Measurements from ENCODE around the gene SCYL1. TPM values are rescaled to one million over a fixed set of nuclear protein-coding genes. Genes with fewer than 3 reads are reported as not detected.

SCYL1 gene
- polyA plus RNA-seq, 4 donors: 46.7 to 76.9 (median 61.0) TPM

DNA sequence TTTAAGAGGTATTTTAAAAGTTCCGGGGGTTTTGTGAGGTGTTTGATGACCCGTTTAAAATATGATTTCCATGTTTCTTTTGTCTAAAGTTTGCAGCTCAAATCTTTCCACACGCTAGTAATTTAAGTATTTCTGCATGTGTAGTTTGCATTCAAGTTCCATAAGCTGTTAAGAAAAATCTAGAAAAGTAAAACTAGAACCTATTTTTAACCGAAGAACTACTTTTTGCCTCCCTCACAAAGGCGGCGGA lies 26.2 kb upstream of the SCYL1 start:
- no peak for FAIRE-seq
- H3K9me3 ChIP-seq (ENCODE audit: control insufficient read depth in 2 of 2, insufficient read depth in 1 of 2, low read depth in 1 of 2, low read length in 1 of 2): no peaks in the 10 kb centered on the region
- H3K27ac ChIP-seq (ENCODE audit: low read depth in 1 of 3, low read length in 2 of 3): peak overlapping the region; percentile 95 to 99 (median 99)
- peaks cover 6 to 12% (median 10%) of the 10 kb centered on the region in 3 donors for H3K36me3 ChIP-seq (ENCODE audit: control insufficient read depth in 3 of 3, insufficient read depth in 2 of 3, low read depth in 1 of 3, low read length in 3 of 3)
- DNase-seq: no peak
- H3K27me3 ChIP-seq (ENCODE audit: control insufficient read depth in 3 of 3, insufficient read depth in 3 of 3, low read length in 3 of 3): no peaks in the 10 kb centered on the region
- peak overlapping the region in 2 of 3 donors; percentile 83 to 84 for H3K4me3 ChIP-seq (ENCODE audit: low read depth in 1 of 3, low read length in 3 of 3)
- H3K4me1 ChIP-seq (ENCODE audit: control insufficient read depth in 3 of 3, insufficient read depth in 2 of 3, low read depth in 1 of 3, low read length in 2 of 3): peaks cover 0 to 22% (median 7%) of the 10 kb centered on the region in 3 donors
- 0 to 1% (median 1%) methylated on average over 6 of the region's 6 CpGs for WGBS, 3 donors

GRCh38 chr11:65498977-65499712 lies 25.7 kb upstream of the SCYL1 start, which contains the start of gene MALAT1:
Gene MALAT1 (plus strand): TSS chr11:65499045.
- WGBS, 3 donors: 0 to 1% (median 0%) methylated on average over 24 of the region's 24 CpGs
- Histone ChIP-seq H3K36me3 (ENCODE audit: control insufficient read depth in 3 of 3, insufficient read depth in 2 of 3, low read depth in 1 of 3, low read length in 3 of 3) (peaks cover 6 to 13% (median 12%) of the 10 kb centered on the region in 3 donors), H3K27ac (ENCODE audit: low read depth in 1 of 3, low read length in 2 of 3) (peak within 1 kb of the TSS; percentile 95 to 99 (median 99)), H3K27me3 (ENCODE audit: control insufficient read depth in 3 of 3, insufficient read depth in 3 of 3, low read length in 3 of 3) (no peaks in the 10 kb centered on the region), H3K4me3 (ENCODE audit: low read depth in 1 of 3, low read length in 3 of 3) (peak within 1 kb of the TSS; percentile 83 to 88 (median 84)), H3K9me3 (ENCODE audit: control insufficient read depth in 2 of 2, insufficient read depth in 1 of 2, low read depth in 1 of 2, low read length in 1 of 2) (no peaks in the 10 kb centered on the region), H3K4me1 (ENCODE audit: control insufficient read depth in 3 of 3, insufficient read depth in 2 of 3, low read depth in 1 of 3, low read length in 2 of 3) (peaks cover 0 to 18% (median 7%) of the 10 kb centered on the region in 3 donors)
- FAIRE-seq (no peak), DNase-seq (peak; percentile 91 to 97)

GRCh38 chr11:65499713-65500386 lies 25.0 kb upstream of the SCYL1 start:
- no peaks in the 10 kb centered on the region for H3K27me3 ChIP-seq (ENCODE audit: control insufficient read depth in 3 of 3, insufficient read depth in 3 of 3, low read length in 3 of 3)
- FAIRE-seq (no peak), DNase-seq (no peak)

GRCh38 chr11:65500387-65501185 lies 24.3 kb upstream of the SCYL1 start:
- Histone ChIP-seq H3K36me3 (ENCODE audit: control insufficient read depth in 3 of 3, insufficient read depth in 2 of 3, low read depth in 1 of 3, low read length in 3 of 3) (peaks cover 16 to 25% (median 24%) of the 10 kb centered on the region in 3 donors), H3K9me3 (ENCODE audit: control insufficient read depth in 2 of 2, insufficient read depth in 1 of 2, low read depth in 1 of 2, low read length in 1 of 2) (no peaks in the 10 kb centered on the region), H3K27ac (ENCODE audit: low read depth in 1 of 3, low read length in 2 of 3) (peak overlapping the region; percentile 95 to 99 (median 96)), H3K4me3 (ENCODE audit: low read depth in 1 of 3, low read length in 3 of 3) (peak overlapping the region; percentile 61 to 83 (median 73)), H3K27me3 (ENCODE audit: control insufficient read depth in 3 of 3, insufficient read depth in 3 of 3, low read length in 3 of 3) (no peaks in the 10 kb centered on the region), H3K4me1 (ENCODE audit: control insufficient read depth in 3 of 3, insufficient read depth in 2 of 3, low read depth in 1 of 3, low read length in 2 of 3) (peaks cover 4 to 20% (median 7%) of the 10 kb centered on the region in 3 donors)
- no peak for FAIRE-seq
- DNase-seq: peak; percentile 63 to 67
- 0% methylated on average over 20 of the region's 20 CpGs for WGBS, 3 donors

More at GRCh38 chr11:65499713-65500386, 25.0 kb upstream of the SCYL1 start:
- H3K9me3 ChIP-seq (ENCODE audit: control insufficient read depth in 2 of 2, insufficient read depth in 1 of 2, low read depth in 1 of 2, low read length in 1 of 2): no peaks in the 10 kb centered on the region
- H3K36me3 ChIP-seq (ENCODE audit: control insufficient read depth in 3 of 3, insufficient read depth in 2 of 3, low read depth in 1 of 3, low read length in 3 of 3): peaks cover 9 to 19% (median 18%) of the 10 kb centered on the region in 3 donors
- H3K27ac ChIP-seq (ENCODE audit: low read depth in 1 of 3, low read length in 2 of 3): peak overlapping the region; percentile 95 to 99 (median 96)
- 0 to 1% (median 0%) methylated on average over 3 of the region's 3 CpGs for WGBS, 3 donors
- peaks cover 0 to 13% (median 7%) of the 10 kb centered on the region in 3 donors for H3K4me1 ChIP-seq (ENCODE audit: control insufficient read depth in 3 of 3, insufficient read depth in 2 of 3, low read depth in 1 of 3, low read length in 2 of 3)
- peak overlapping the region; percentile 61 to 83 (median 73) for H3K4me3 ChIP-seq (ENCODE audit: low read depth in 1 of 3, low read length in 3 of 3)

DNA sequence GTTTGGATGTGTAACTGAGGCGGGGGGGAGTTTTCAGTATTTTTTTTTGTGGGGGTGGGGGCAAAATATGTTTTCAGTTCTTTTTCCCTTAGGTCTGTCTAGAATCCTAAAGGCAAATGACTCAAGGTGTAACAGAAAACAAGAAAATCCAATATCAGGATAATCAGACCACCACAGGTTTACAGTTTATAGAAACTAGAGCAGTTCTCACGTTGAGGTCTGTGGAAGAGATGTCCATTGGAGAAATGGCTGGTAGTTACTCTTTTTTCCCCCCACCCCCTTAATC lies 23.8 kb upstream of the SCYL1 start:
- WGBS, 3 donors: 0% methylated on average over 2 of the region's 2 CpGs
- H3K36me3 ChIP-seq (ENCODE audit: control insufficient read depth in 3 of 3, insufficient read depth in 2 of 3, low read depth in 1 of 3, low read length in 3 of 3): peaks cover 19 to 30% (median 25%) of the 10 kb centered on the region in 3 donors
- DNase-seq (no peak), FAIRE-seq (no peak)
- H3K27me3 ChIP-seq (ENCODE audit: control insufficient read depth in 3 of 3, insufficient read depth in 3 of 3, low read length in 3 of 3): no peaks in the 10 kb centered on the region
- H3K4me3 ChIP-seq (ENCODE audit: low read depth in 1 of 3, low read length in 3 of 3): peak overlapping the region; percentile 61 to 83 (median 73)
- H3K27ac ChIP-seq (ENCODE audit: low read depth in 1 of 3, low read length in 2 of 3): peak overlapping the region; percentile 95 to 99 (median 96)
- peaks cover 4 to 23% (median 6%) of the 10 kb centered on the region in 3 donors for H3K4me1 ChIP-seq (ENCODE audit: control insufficient read depth in 3 of 3, insufficient read depth in 2 of 3, low read depth in 1 of 3, low read length in 2 of 3)
- H3K9me3 ChIP-seq (ENCODE audit: control insufficient read depth in 2 of 2, insufficient read depth in 1 of 2, low read depth in 1 of 2, low read length in 1 of 2): no peaks in the 10 kb centered on the region

DNA sequence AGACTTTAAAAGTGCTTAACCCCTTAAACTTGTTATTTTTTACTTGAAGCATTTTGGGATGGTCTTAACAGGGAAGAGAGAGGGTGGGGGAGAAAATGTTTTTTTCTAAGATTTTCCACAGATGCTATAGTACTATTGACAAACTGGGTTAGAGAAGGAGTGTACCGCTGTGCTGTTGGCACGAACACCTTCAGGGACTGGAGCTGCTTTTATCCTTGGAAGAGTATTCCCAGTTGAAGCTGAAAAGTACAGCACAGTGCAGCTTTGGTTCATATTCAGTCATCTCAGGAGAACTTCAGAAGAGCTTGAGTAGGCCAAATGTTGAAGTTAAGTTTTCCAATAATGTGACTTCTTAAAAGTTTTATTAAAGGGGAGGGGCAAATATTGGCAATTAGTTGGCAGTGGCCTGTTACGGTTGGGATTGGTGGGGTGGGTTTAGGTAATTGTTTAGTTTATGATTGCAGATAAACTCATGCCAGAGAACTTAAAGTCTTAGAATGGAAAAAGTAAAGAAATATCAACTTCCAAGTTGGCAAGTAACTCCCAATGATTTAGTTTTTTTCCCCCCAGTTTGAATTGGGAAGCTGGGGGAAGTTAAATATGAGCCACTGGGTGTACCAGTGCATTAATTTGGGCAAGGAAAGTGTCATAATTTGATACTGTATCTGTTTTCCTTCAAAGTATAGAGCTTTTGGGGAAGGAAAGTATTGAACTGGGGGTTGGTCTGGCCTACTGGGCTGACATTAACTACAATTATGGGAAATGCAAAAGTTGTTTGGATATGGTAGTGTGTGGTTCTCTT lies 23.2 kb upstream of the SCYL1 start:
- no peaks in the 10 kb centered on the region for H3K9me3 ChIP-seq (ENCODE audit: control insufficient read depth in 2 of 2, insufficient read depth in 1 of 2, low read depth in 1 of 2, low read length in 1 of 2)
- H3K27me3 ChIP-seq (ENCODE audit: control insufficient read depth in 3 of 3, insufficient read depth in 3 of 3, low read length in 3 of 3): no peaks in the 10 kb centered on the region
- 0 to 1% (median 0%) methylated on average over 3 of the region's 3 CpGs for WGBS, 3 donors
- DNase-seq: peak; percentile 50 to 57
- peak overlapping the region; percentile 61 to 83 (median 73) for H3K4me3 ChIP-seq (ENCODE audit: low read depth in 1 of 3, low read length in 3 of 3)
- peaks cover under 1 to 23% (median 4%) of the 10 kb centered on the region in 3 donors for H3K4me1 ChIP-seq (ENCODE audit: control insufficient read depth in 3 of 3, insufficient read depth in 2 of 3, low read depth in 1 of 3, low read length in 2 of 3)
- peak overlapping the region; percentile 95 to 99 (median 96) for H3K27ac ChIP-seq (ENCODE audit: low read depth in 1 of 3, low read length in 2 of 3)
- H3K36me3 ChIP-seq (ENCODE audit: control insufficient read depth in 3 of 3, insufficient read depth in 2 of 3, low read depth in 1 of 3, low read length in 3 of 3): peaks cover 23 to 30% (median 27%) of the 10 kb centered on the region in 3 donors
- no peak for FAIRE-seq

DNA sequence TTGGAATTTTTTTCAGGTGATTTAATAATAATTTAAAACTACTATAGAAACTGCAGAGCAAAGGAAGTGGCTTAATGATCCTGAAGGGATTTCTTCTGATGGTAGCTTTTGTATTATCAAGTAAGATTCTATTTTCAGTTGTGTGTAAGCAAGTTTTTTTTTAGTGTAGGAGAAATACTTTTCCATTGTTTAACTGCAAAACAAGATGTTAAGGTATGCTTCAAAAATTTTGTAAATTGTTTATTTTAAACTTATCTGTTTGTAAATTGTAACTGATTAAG lies 22.7 kb upstream of the SCYL1 start:
- no peak for FAIRE-seq
- peak in 1 of 2 donors; percentile 30 for DNase-seq
- Histone ChIP-seq H3K27ac (ENCODE audit: low read depth in 1 of 3, low read length in 2 of 3) (peak overlapping the region; percentile 95 to 99 (median 96)), H3K36me3 (ENCODE audit: control insufficient read depth in 3 of 3, insufficient read depth in 2 of 3, low read depth in 1 of 3, low read length in 3 of 3) (peaks cover 27 to 30% (median 28%) of the 10 kb centered on the region in 3 donors), H3K4me3 (ENCODE audit: low read depth in 1 of 3, low read length in 3 of 3) (peak overlapping the region; percentile 61 to 83 (median 73)), H3K4me1 (ENCODE audit: control insufficient read depth in 3 of 3, insufficient read depth in 2 of 3, low read depth in 1 of 3, low read length in 2 of 3) (peaks cover 0 to 22% (median 4%) of the 10 kb centered on the region in 3 donors), H3K9me3 (ENCODE audit: control insufficient read depth in 2 of 2, insufficient read depth in 1 of 2, low read depth in 1 of 2, low read length in 1 of 2) (no peaks in the 10 kb centered on the region), H3K27me3 (ENCODE audit: control insufficient read depth in 3 of 3, insufficient read depth in 3 of 3, low read length in 3 of 3) (no peaks in the 10 kb centered on the region)
